ENCODE data around the gene VSIG8.

DNA sequence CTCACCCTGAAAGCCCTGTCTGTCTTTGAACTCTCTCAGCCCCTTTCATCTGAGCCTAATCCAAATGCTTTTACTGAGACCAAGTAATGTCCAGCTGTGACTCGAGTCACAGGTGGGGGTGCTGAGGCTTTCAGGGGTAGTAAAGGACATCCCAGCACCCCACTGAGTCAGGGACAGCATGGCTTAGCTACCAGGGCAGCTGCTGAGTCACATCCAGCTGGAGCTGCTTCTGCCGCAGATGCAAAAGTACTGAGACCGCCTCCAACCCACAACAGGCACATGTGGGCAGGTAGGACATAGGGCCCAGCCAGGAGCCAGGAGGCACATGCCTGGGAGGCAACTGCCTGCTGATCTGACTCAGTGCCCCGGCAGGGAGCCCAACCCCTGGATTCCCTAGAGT is 6.7 kb upstream of the VSIG8 start:
- TF ChIP-seq, protein P1, sequence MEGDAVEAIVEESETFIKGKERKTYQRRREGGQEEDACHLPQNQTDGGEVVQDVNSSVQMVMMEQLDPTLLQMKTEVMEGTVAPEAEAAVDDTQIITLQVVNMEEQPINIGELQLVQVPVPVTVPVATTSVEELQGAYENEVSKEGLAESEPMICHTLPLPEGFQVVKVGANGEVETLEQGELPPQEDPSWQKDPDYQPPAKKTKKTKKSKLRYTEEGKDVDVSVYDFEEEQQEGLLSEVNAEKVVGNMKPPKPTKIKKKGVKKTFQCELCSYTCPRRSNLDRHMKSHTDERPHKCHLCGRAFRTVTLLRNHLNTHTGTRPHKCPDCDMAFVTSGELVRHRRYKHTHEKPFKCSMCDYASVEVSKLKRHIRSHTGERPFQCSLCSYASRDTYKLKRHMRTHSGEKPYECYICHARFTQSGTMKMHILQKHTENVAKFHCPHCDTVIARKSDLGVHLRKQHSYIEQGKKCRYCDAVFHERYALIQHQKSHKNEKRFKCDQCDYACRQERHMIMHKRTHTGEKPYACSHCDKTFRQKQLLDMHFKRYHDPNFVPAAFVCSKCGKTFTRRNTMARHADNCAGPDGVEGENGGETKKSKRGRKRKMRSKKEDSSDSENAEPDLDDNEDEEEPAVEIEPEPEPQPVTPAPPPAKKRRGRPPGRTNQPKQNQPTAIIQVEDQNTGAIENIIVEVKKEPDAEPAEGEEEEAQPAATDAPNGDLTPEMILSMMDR (IDR thresholded peaks at IDR 0.05; ENCODE audit: low read length) = no peak
- TF ChIP-seq EZH2 (optimal IDR thresholded peaks at IDR 0.05; ENCODE audit: low read depth, low read length) = no peak
- TF ChIP-seq EZH2phosphoT487 (IDR thresholded peaks at IDR 0.05; ENCODE audit: low read length) = no peak

Data from MM.1S (cell line).